Activated CD4-positive, CD25-positive, alpha-beta regulatory T cell treated with anti-CD3 and anti-CD28 coated beads, Interleukin-2, amount 50 U/mL, for 24 hours (primary cell): ENCODE measurements around the gene ARID1A.
"Not testable (repeated sequence)": the region's sequence is repeated elsewhere in the genome, so short reads cannot be mapped to it uniquely, and the experiment has no call there.

ENCODE experiments used
- ATAC-seq, 2 donors: fragments of 150-1000 bp; cut with Tn5 transposase; one replicate each; pipeline ENCODE4 v1.10.0; 2021; ENCODE audit warnings: mild to moderate bottlenecking in 1 of 2, moderate library complexity in 1 of 2

The ARID1A gene

GRCh38 chr1:26788836-26789611 lies 93.2 kb downstream of the ARID1A start:
- ATAC-seq, result peak; percentile 26 to 34

- no peak for ATAC-seq
These were observed 93.7 kb downstream of the ARID1A start for GRCh38 chr1:26789612-26789865.

GRCh38 chr1:26789931-26790330 lies 94.1 kb downstream of the ARID1A start:
- ATAC-seq, result no peak

- ATAC-seq, result peak; percentile 8 to 31
These were observed 94.7 kb downstream of the ARID1A start for GRCh38 chr1:26790551-26790953.

- ATAC-seq, result no peak
These were observed 95.3 kb downstream of the ARID1A start for GRCh38 chr1:26791148-26791547.

GRCh38 chr1:26791626-26792025 lies 95.8 kb downstream of the ARID1A start:
- no peak for ATAC-seq

- no peak for ATAC-seq
These were observed 97.1 kb downstream of the ARID1A start for GRCh38 chr1:26792924-26793323.

- no peak for ATAC-seq
These were observed 98.6 kb downstream of the ARID1A start for GRCh38 chr1:26794391-26794790.

- ATAC-seq, result no peak
These were observed 101.8 kb downstream of the ARID1A start for GRCh38 chr1:26797627-26798026.

GRCh38 chr1:26799479-26800142 lies 103.8 kb downstream of the ARID1A start:
- ATAC-seq, result peak; percentile 70 to 79

GRCh38 chr1:26803932-26804331 lies 108.1 kb downstream of the ARID1A start:
- ATAC-seq, result not testable (repeated sequence)

GRCh38 chr1:26810105-26810504 lies 114.3 kb downstream of the ARID1A start:
- peak; percentile 64 to 77 for ATAC-seq

GRCh38 chr1:26811057-26811456 lies 115.2 kb downstream of the ARID1A start:
- ATAC-seq, result no peak

GRCh38 chr1:26811708-26812107 lies 115.9 kb downstream of the ARID1A start:
- peak in 1 of 2 donors; percentile 27 for ATAC-seq

GRCh38 chr1:26814377-26814776 lies 118.6 kb downstream of the ARID1A start:
- ATAC-seq, result no peak

GRCh38 chr1:26814893-26815292 lies 119.1 kb downstream of the ARID1A start:
- ATAC-seq, result no peak

GRCh38 chr1:26820784-26821269 lies 125.0 kb downstream of the ARID1A start:
- peak; percentile 96 to 97 for ATAC-seq

GRCh38 chr1:26822737-26823395 lies 127.1 kb downstream of the ARID1A start:
- no peak for ATAC-seq

- no peak for ATAC-seq
These were observed 128.9 kb downstream of the ARID1A start for GRCh38 chr1:26824731-26825130.

- peak; percentile 80 to 87 for ATAC-seq
These were observed 130.7 kb downstream of the ARID1A start, which contains the start of gene ZDHHC18 for GRCh38 chr1:26826261-26827105. Gene ZDHHC18, plus strand, starts transcription at chr1:26826688. Its CDS starts 117 bp downstream, at chr1:26826805.

- ATAC-seq, result no peak
These were observed 131.3 kb downstream of the ARID1A start for GRCh38 chr1:26827106-26827604.

- no peak for ATAC-seq
These were observed 131.8 kb downstream of the ARID1A start for GRCh38 chr1:26827663-26828062.
